HepG2 (cell line): Measurements from ENCODE around the gene ATP1A1. TPM values are rescaled to one million over a fixed set of nuclear protein-coding genes. Genes with fewer than 3 reads are reported as not detected.

Experiments
- ATAC-seq: fragments of 200-7000 bp; cut with Tn5 transposase; 3 replicates; pipeline ENCODE4 v1.9.1; 2020; ENCODE audit warnings: mild to moderate bottlenecking, moderate library complexity
- BruUV-seq: library from RNA; stranded (reverse); fragments of 400-500 nt; replicated peaks from 2 replicates; lab custom pipeline; 2021; lab: Mats Ljungman, UMichigan
- CTCF ChIA-PET: fragments of 300-600 bp; formaldehyde crosslinking; extraction: SDS; loops from one replicate; lab custom pipeline; 2021; ENCODE audit warnings: low total read pairs, inconsistent platforms, low intra/inter-chr PET ratio; lab: Yijun Ruan, JAX
- POLR2A ChIA-PET: fragments of 350-600 bp; sonication (Branson Sonifier 250); formaldehyde crosslinking; loops from one replicate; lab custom pipeline; 2020; ENCODE audit warnings: antibody characterized with exemption, inconsistent platforms; lab: Yijun Ruan, JAX
- DNase-seq: peaks from one replicate; pipeline ENCODE4 v3.0.0-alpha.2; 2015; ENCODE audit warnings: low spot score
- FAIRE-seq: peaks from 3 replicates; lab custom pipeline; 2011; peaks lifted over from hg19 to GRCh38; lab: Jason Lieb, UNC
- H2AFZ ChIP-seq: one replicate; pipeline ENCODE4 v1.6.1; 2011; ENCODE audit warnings: low read length, inconsistent platforms
- H3K27ac ChIP-seq: fragments of 300-600 bp; 3 replicates; pipeline ENCODE4 v1.8.0; 2011; ENCODE audit warnings: mixed run types, mild to moderate bottlenecking, mixed read lengths, low read length, inconsistent platforms; ENCODE audit not compliant: insufficient read depth; ENCODE audit errors: extremely low read length
- H3K27me3 ChIP-seq, 2 experiments: fragments of 200-600 bp in 1 of 2; 2 replicates in 1 of 2; 3 replicates in 1 of 2; pipeline versions ENCODE4 v1.6.0 to v1.8.0; 2011; ENCODE audit warnings: low read length in 2 of 2, mild to moderate bottlenecking in 2 of 2, moderate library complexity in 2 of 2, inconsistent platforms in 1 of 2; ENCODE audit not compliant: insufficient read depth in 2 of 2, control insufficient read depth in 1 of 2
- H3K36me3 ChIP-seq, 2 experiments: fragments of 200-600 bp in 1 of 2; replicated peaks in 1 of 2; 2 replicates in 1 of 2; 3 replicates in 1 of 2; pipeline versions ENCODE4 v1.5.1 to v1.8.0; 2011; ENCODE audit warnings: low read length in 2 of 2, inconsistent platforms in 1 of 2; ENCODE audit not compliant: insufficient read depth in 2 of 2, control insufficient read depth in 1 of 2
- H3K4me1 ChIP-seq: 2 replicates; pipeline ENCODE4 v1.5.1; 2012; ENCODE audit warnings: low read length, inconsistent platforms; ENCODE audit not compliant: insufficient read depth
- H3K4me2 ChIP-seq: 2 replicates; pipeline ENCODE4 v1.6.0; 2011; ENCODE audit warnings: low read depth, low read length, inconsistent platforms
- H3K4me3 ChIP-seq, 3 experiments: fragments of 200-600 bp in 1 of 3; sonication (generic), shearing (Covaris generic) in 1 of 3; replicated peaks in 1 of 3; 2 replicates each; pipeline ENCODE4 v1.5.1; 2011 to 2016; ENCODE audit warnings: low read length in 3 of 3, inconsistent platforms in 2 of 3, low read depth in 2 of 3, mild to moderate bottlenecking in 2 of 3, control low read depth in 1 of 3, mixed read lengths in 1 of 3; ENCODE audit not compliant: insufficient read depth in 1 of 3
- H3K79me2 ChIP-seq: one replicate; pipeline ENCODE4 v1.6.1; 2011; ENCODE audit warnings: low read length, inconsistent platforms; ENCODE audit not compliant: insufficient read depth
- H3K9ac ChIP-seq: 2 replicates; pipeline ENCODE4 v1.6.0; 2011; ENCODE audit warnings: mild to moderate bottlenecking, low read depth, low read length, inconsistent platforms; ENCODE audit not compliant: insufficient read depth
- H3K9me3 ChIP-seq: 2 replicates; pipeline ENCODE4 v1.5.1; 2012; ENCODE audit warnings: mild to moderate bottlenecking, low read length
- H4K20me1 ChIP-seq: 2 replicates; pipeline ENCODE4 v1.6.0; 2011; ENCODE audit warnings: inconsistent platforms, mild to moderate bottlenecking, low read length, moderate library complexity; ENCODE audit not compliant: insufficient read depth
- ARID2 ChIP-seq: sonication (generic); formaldehyde crosslinking; IDR thresholded peaks from 2 replicates; pipeline ENCODE4 v1.8.1; 2022; ENCODE audit warnings: mild to moderate bottlenecking, missing genetic modification reagents, borderline replicate concordance
- CAMTA2 ChIP-seq: sonication (generic); formaldehyde crosslinking; IDR thresholded peaks from 2 replicates; pipeline ENCODE4 v1.4.0; 2020; ENCODE audit warnings: mild to moderate bottlenecking, missing genetic modification reagents, borderline replicate concordance
- GATA4 ChIP-seq: sonication (generic); IDR thresholded peaks from 2 replicates; pipeline ENCODE4 v1.6.1; 2016; ENCODE audit warnings: antibody characterized with exemption, low read depth, borderline replicate concordance
- IRX3 ChIP-seq: sonication (generic); formaldehyde crosslinking; IDR thresholded peaks from 2 replicates; pipeline ENCODE4 v1.8.1; 2023; ENCODE audit warnings: mild to moderate bottlenecking, low read depth, missing genetic modification reagents, borderline replicate concordance
- LBX2 ChIP-seq: sonication (generic); formaldehyde crosslinking; IDR thresholded peaks from 2 replicates; pipeline ENCODE4 v1.5.0; 2020; ENCODE audit warnings: missing genetic modification reagents, mild to moderate bottlenecking, borderline replicate concordance
- NFYB ChIP-seq: sonication (generic); formaldehyde crosslinking; IDR thresholded peaks from 2 replicates; pipeline ENCODE4 v1.4.0; 2020; ENCODE audit warnings: missing genetic modification reagents
- PHB2 ChIP-seq: fragments of 450-650 bp; IDR thresholded peaks from 2 replicates; pipeline ENCODE4 v1.6.1; 2018; ENCODE audit not compliant: partially characterized antibody
- RBM39 ChIP-seq: fragments of 200-400 bp; formaldehyde crosslinking; IDR thresholded peaks from one replicate; pipeline ENCODE4 v1.6.1; 2018; ENCODE audit warnings: antibody characterized with exemption, mild to moderate bottlenecking, low read depth, low read length; ENCODE audit not compliant: poor library complexity, severe bottlenecking
- TGIF2 ChIP-seq: IDR thresholded peaks from 2 replicates; pipeline ENCODE4 v1.6.1; 2016; ENCODE audit warnings: control low read depth, missing compliant biosample characterization
- ZBTB42 ChIP-seq: sonication (generic); formaldehyde crosslinking; IDR thresholded peaks from 2 replicates; pipeline ENCODE4 v1.5.0; 2020; ENCODE audit warnings: mild to moderate bottlenecking, missing genetic modification reagents
- ZHX2 ChIP-seq, 2 experiments: sonication (generic) in 1 of 2; formaldehyde crosslinking in 1 of 2; IDR thresholded peaks; 2 replicates each; pipeline versions ENCODE4 v1.6.1 to v1.9.0; 2014 to 2022; ENCODE audit warnings: antibody characterized with exemption in 1 of 2, borderline replicate concordance in 1 of 2, inconsistent platforms in 1 of 2, low read depth in 1 of 2, missing genetic modification reagents in 1 of 2
- ZNF232 ChIP-seq: sonication (generic); formaldehyde crosslinking; IDR thresholded peaks from 2 replicates; pipeline ENCODE4 v1.4.0; 2020; ENCODE audit warnings: missing genetic modification reagents, borderline replicate concordance
- ZNF746 ChIP-seq: sonication (generic); formaldehyde crosslinking; IDR thresholded peaks from 2 replicates; pipeline ENCODE4 v1.8.0; 2022; ENCODE audit warnings: mild to moderate bottlenecking, missing genetic modification reagents
- WGBS: methylation state at CpG from one replicate; pipeline ENCODE4 v1.1.6; 2017; ENCODE audit warnings: low lambda C conversion rate; 5-methylcytosine and 5-hydroxymethylcytosine counted together
- in situ Hi-C: cut with HindIII; loops from 2 replicates; pipeline ENCODE4 v1.10.0; 2017; ENCODE audit warnings: low pct_unique_long_range_greater_than_20kb; ENCODE audit not compliant: extremely low pct_ligation_motif_present
- intact Hi-C: fragments of 100-400 bp; cut with micrococcal nuclease; formaldehyde crosslinking; loops from one replicate; pipeline ENCODE4 v1.10.0; 2022; ENCODE audit not compliant: unreplicated experiment
- polyA plus RNA-seq, 8 experiments: library from polyadenylated mRNA; depleted of rRNA in 3 of 8; stranded (reverse) in 7 of 8; unstranded in 1 of 8; fragments of >200 nt; fragmentation: Illumina TruSeq in 4 of 8; extraction: Trizol in 4 of 8; gene quantifications; 2 replicates each; pipeline versions ENCODE4 v1.2.1 to v1.2.3, GENCODE V29; 2011 to 2016; ENCODE audit warnings: low read depth in 4 of 8, missing spikeins in 1 of 8, mixed read lengths in 1 of 8; ENCODE audit not compliant: insufficient read depth in 1 of 8
- total RNA-seq, 5 experiments: library from RNA; depleted of rRNA; stranded (reverse); fragments of >200 nt; fragmentation: Illumina TruSeq; extraction: Trizol; gene quantifications; 2 replicates each; pipeline ENCODE4 v1.2.3, GENCODE V29; 2016; ENCODE audit warnings: low read depth in 1 of 5
- TF ChIP-seq, protein P1 (sequence below): sonication (generic); formaldehyde crosslinking; IDR thresholded peaks from 2 replicates; pipeline ENCODE4 v1.5.0; 2020; ENCODE audit warnings: missing genetic modification reagents

ATP1A1 gene
- total and polyA plus RNA-seq, 2 of the 13 experiments (the other 11 are each of a cell fraction or from before 2014, with no cell fraction given) = 280 to 705 TPM

- TF ChIP-seq RBM39 (no peak), ZNF746 (no peak), ZHX2 (IDR thresholded peaks at IDR 0.05; ENCODE audit: low read depth) (no peak), ZHX2 (CRISPR knock-in tag; IDR thresholded peaks at IDR 0.05; ENCODE audit: borderline replicate concordance) (no peak)
- TF ChIP-seq, all 625 proteins: peak for 0
These were observed 27.2 kb upstream of the ATP1A1 start (continued) for GRCh38 chr1:116345843-116346242.

GRCh38 chr1:116346943-116347673 lies 25.9 kb upstream of the ATP1A1 start:
- FAIRE-seq (no peak), ATAC-seq (no peak), DNase-seq (no peak)
- Histone ChIP-seq H2AFZ (no peak overlapping the region), H3K9me3 (no peaks in the 10 kb centered on the region), H3K27me3 (peaks cover 0 to 4% of the 10 kb centered on the region in 2 experiments; a peak in 2 of 5 replicates), H3K79me2 (no peaks in the 10 kb centered on the region), H3K4me1 (0 out of 2 replicates have a peak, but pooled peaks cover 5% of the 10 kb centered on the region), H3K9ac (no peak overlapping the region), H3K4me3 (no peak overlapping the region), H3K4me2 (no peak overlapping the region), H4K20me1 (no peaks in the 10 kb centered on the region), H3K36me3 (no peaks in the 10 kb centered on the region), H3K27ac (no peak overlapping the region)
- no TSS peak for BruUV-seq
- WGBS = 20% methylated on average over 4 of the region's 4 CpGs
- TF ChIP-seq CAMTA2 (CRISPR knock-in tag) (no peak), IRX3 (CRISPR knock-in tag) (no peak), LBX2 (no peak), GATA4 (no peak), ZNF232 (no peak), TGIF2 (no peak), PHB2 (no peak), ZBTB42 (CRISPR knock-in tag) (no peak), NFYB (CRISPR knock-in tag) (no peak), ARID2 (CRISPR knock-in tag) (no peak)
- TF ChIP-seq, protein P1, sequence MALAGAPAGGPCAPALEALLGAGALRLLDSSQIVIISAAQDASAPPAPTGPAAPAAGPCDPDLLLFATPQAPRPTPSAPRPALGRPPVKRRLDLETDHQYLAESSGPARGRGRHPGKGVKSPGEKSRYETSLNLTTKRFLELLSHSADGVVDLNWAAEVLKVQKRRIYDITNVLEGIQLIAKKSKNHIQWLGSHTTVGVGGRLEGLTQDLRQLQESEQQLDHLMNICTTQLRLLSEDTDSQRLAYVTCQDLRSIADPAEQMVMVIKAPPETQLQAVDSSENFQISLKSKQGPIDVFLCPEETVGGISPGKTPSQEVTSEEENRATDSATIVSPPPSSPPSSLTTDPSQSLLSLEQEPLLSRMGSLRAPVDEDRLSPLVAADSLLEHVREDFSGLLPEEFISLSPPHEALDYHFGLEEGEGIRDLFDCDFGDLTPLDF (CRISPR knock-in tag) = no peak
- ChIA-PET POLR2A (no interaction called here), CTCF (no interaction called here)
- in situ Hi-C loops = no loop called here
- intact Hi-C loops = no loop called here
